CD4-positive, alpha-beta T cell (primary cell): ENCODE measurements around the gene PER3. TPM values are rescaled to one million over a fixed set of nuclear protein-coding genes. Genes with fewer than 3 reads are reported as not detected.

Experiments used
- ATAC-seq: fragments of 200-7000 bp; cut with Tn5 transposase; one replicate; pipeline ENCODE4 v1.10.0; 2022; ENCODE audit warnings: mild to moderate bottlenecking; ENCODE audit not compliant: poor library complexity
- CTCF ChIA-PET: fragments of 350-600 bp; sonication (Branson Sonifier 250); formaldehyde crosslinking; loops from one replicate; lab custom pipeline; 2021; ENCODE audit warnings: antibody characterized with exemption, inconsistent platforms; lab: Charles Lee
- POLR2A ChIA-PET: fragments of 350-600 bp; sonication (Branson Sonifier 250); formaldehyde crosslinking; loops from one replicate; lab custom pipeline; 2021; ENCODE audit warnings: antibody characterized with exemption, inconsistent platforms; lab: Charles Lee
- DNase-seq, 14 experiments: peaks; one replicate each; pipeline ENCODE4 v3.0.0-alpha.2; 2013 to 2020; ENCODE audit warnings: mixed read lengths in 2 of 14
- H3K27ac ChIP-seq, 2 donors: one replicate each; pipeline versions ENCODE4 v1.5.1 to v1.7.0; 2013; ENCODE audit warnings: low read length in 2 of 2, low read depth in 1 of 2, mild to moderate bottlenecking in 1 of 2
- H3K27me3 ChIP-seq, 2 experiments: 1 replicate in 1 of 2; 2 replicates in 1 of 2; pipeline versions ENCODE4 v1.6.1 to v1.7.0; 2013; ENCODE audit warnings: low read length in 2 of 2, control low read depth in 1 of 2, mild to moderate bottlenecking in 1 of 2, moderate library complexity in 1 of 2; ENCODE audit not compliant: insufficient read depth in 2 of 2, control insufficient read depth in 1 of 2
- H3K36me3 ChIP-seq: one replicate; pipeline ENCODE4 v1.6.1; 2013; ENCODE audit warnings: low read length, control low read depth; ENCODE audit not compliant: insufficient read depth
- H3K4me1 ChIP-seq: one replicate; pipeline ENCODE4 v1.6.1; 2013; ENCODE audit warnings: low read length, control low read depth; ENCODE audit not compliant: insufficient read depth
- H3K4me3 ChIP-seq: one replicate; pipeline ENCODE4 v1.5.1; 2013; ENCODE audit warnings: mild to moderate bottlenecking, low read length, moderate library complexity
- H3K9me3 ChIP-seq, 2 experiments: 1 replicate in 1 of 2; 2 replicates in 1 of 2; pipeline versions ENCODE4 v1.6.1 to v1.7.0; 2013; ENCODE audit warnings: low read length in 2 of 2, mild to moderate bottlenecking in 2 of 2, control low read depth in 1 of 2, moderate library complexity in 1 of 2; ENCODE audit not compliant: control insufficient read depth in 1 of 2, insufficient read depth in 1 of 2
- H3K27ac Mint-ChIP-seq: one replicate; pipeline ENCODE4 v1.8.0; 2020; ENCODE audit warnings: mixed read lengths
- H3K27me3 Mint-ChIP-seq: one replicate; pipeline ENCODE4 v1.8.0; 2021; ENCODE audit warnings: mixed read lengths
- H3K36me3 Mint-ChIP-seq: one replicate; pipeline ENCODE4 v1.8.0; 2021; ENCODE audit warnings: low read depth, mixed read lengths
- H3K4me1 Mint-ChIP-seq: one replicate; pipeline ENCODE4 v1.8.0; 2021; ENCODE audit warnings: low read depth, mixed read lengths
- H3K4me3 Mint-ChIP-seq: one replicate; pipeline ENCODE4 v1.8.0; 2020; ENCODE audit warnings: mild to moderate bottlenecking, mixed read lengths
- H3K9me3 Mint-ChIP-seq: one replicate; pipeline ENCODE4 v1.8.0; 2020; ENCODE audit warnings: mixed read lengths
- CTCF ChIP-seq: fragments of 200-600 bp; IDR thresholded peaks from one replicate; pipeline ENCODE4 v1.8.0; 2022; ENCODE audit warnings: antibody characterized with exemption, mild to moderate bottlenecking
- intact Hi-C, 2 experiments: fragments of 100-400 bp; cut with DNase I in 1 of 2; cut with micrococcal nuclease in 1 of 2; formaldehyde crosslinking; loops; one replicate each; pipeline versions ENCODE4 v1.15.1 to v1.9.0; 2023 to 2025; cut with DNase I, micrococcal nuclease
- total RNA-seq, 174 experiments: library from RNA in 2 of 174; stranded (reverse) in 2 of 174; gene quantifications; one replicate each; pipeline ENCODE4 v1.2.3 and lab custom pipeline; 2021 to 2026

The PER3 gene
- total RNA-seq, 2 experiments from 2014 or later = 10.1 to 11.4 TPM

DNA sequence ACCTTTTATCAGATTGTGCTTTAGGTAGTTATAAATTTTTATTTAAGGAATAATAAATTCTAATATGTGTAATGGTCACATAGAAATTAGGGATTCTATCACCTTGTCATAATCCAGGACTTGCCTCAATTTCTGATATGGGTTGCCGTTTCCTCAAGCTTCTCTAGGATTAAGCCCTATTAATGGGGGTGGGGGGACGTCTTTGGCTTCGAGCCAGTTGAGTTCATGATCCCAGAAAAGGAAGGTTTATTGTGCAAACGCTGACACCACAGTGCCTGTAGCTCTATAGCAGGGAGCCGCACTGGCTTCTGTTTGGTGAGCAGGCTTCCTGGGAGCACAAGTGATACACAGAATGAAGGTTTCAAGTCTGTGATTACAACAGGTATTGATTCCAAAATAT is 35.0 kb upstream of the PER3 start:
- Mint-ChIP-seq H3K27ac (no peak overlapping the region), H3K36me3 (no peaks in the 10 kb centered on the region), H3K4me1 (peaks cover 32% of the 10 kb centered on the region), H3K27me3 (peaks cover 5% of the 10 kb centered on the region), H3K9me3 (no peaks in the 10 kb centered on the region), H3K4me3 (no peak overlapping the region)
- Histone ChIP-seq H3K27me3 (no peaks in the 10 kb centered on the region), H3K36me3 (no peaks in the 10 kb centered on the region), H3K4me3 (no peak overlapping the region), H3K9me3 (no peaks in the 10 kb centered on the region), H3K27ac (no peak overlapping the region), H3K4me1 (peaks cover 22% of the 10 kb centered on the region)
- DNase-seq (no peak), ATAC-seq (no peak)
- intact Hi-C loops = no loop called here
- no peak for TF ChIP-seq CTCF
- ChIA-PET CTCF (interaction anchor here (1.0 to 2.4 kb wide), 2 partner anchors 79 to 82 kb away, joined by 4 to 8 read pairs; no protein-coding TSS in a partner anchor), POLR2A (interaction anchor here (0.8 to 1.2 kb wide), 2 partner anchors 13 to 43 kb away, joined by 3 to 5 read pairs; no protein-coding TSS in a partner anchor)

DNA sequence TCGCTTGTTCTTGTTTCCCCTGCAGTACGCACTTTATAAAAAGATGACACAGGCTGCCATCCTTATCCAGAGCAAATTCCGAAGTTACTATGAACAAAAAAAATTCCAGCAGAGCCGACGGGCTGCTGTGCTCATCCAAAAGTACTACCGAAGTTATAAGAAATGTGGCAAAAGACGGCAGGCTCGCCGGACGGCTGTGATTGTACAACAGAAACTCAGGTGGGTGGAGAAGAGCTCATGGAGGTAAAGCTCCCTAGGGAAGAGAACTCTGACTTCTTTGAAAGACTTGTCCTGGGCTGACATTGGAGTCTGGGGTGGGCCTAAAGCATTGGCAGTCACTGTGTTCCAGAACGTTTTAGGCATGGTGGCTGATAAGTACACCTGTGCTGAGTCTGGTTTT is 32.9 kb upstream of the PER3 start:
- Histone ChIP-seq H3K27me3 (no peaks in the 10 kb centered on the region), H3K9me3 (no peaks in the 10 kb centered on the region), H3K4me1 (peaks cover 22% of the 10 kb centered on the region), H3K27ac (no peak overlapping the region), H3K36me3 (no peaks in the 10 kb centered on the region), H3K4me3 (no peak overlapping the region)
- peaks cover 12% of the 10 kb centered on the region for H3K27me3 Mint-ChIP-seq
- DNase-seq (no peak), ATAC-seq (no peak)
- H3K4me3 Mint-ChIP-seq = no peak overlapping the region
- H3K4me1 Mint-ChIP-seq = peaks cover 32% of the 10 kb centered on the region
- H3K27ac Mint-ChIP-seq = peak overlapping the region; percentile 17
- ChIA-PET CTCF (interaction anchor here (1.5 to 3.9 kb wide), 2 partner anchors 9 to 82 kb away, joined by 5 to 83 read pairs; no protein-coding TSS in a partner anchor), POLR2A (interaction anchor here (0.7 to 2.9 kb wide), 4 partner anchors 17 to 83 kb away, joined by 3 to 22 read pairs (median 6); no protein-coding TSS in a partner anchor)
- intact Hi-C loops = loop anchor here in 1 of 2 experiments (5.0 kb wide), 1 partner anchor 151 kb away; no protein-coding TSS in a partner anchor
- no peaks in the 10 kb centered on the region for H3K9me3 Mint-ChIP-seq
- TF ChIP-seq CTCF = no peak
- no peaks in the 10 kb centered on the region for H3K36me3 Mint-ChIP-seq

DNA sequence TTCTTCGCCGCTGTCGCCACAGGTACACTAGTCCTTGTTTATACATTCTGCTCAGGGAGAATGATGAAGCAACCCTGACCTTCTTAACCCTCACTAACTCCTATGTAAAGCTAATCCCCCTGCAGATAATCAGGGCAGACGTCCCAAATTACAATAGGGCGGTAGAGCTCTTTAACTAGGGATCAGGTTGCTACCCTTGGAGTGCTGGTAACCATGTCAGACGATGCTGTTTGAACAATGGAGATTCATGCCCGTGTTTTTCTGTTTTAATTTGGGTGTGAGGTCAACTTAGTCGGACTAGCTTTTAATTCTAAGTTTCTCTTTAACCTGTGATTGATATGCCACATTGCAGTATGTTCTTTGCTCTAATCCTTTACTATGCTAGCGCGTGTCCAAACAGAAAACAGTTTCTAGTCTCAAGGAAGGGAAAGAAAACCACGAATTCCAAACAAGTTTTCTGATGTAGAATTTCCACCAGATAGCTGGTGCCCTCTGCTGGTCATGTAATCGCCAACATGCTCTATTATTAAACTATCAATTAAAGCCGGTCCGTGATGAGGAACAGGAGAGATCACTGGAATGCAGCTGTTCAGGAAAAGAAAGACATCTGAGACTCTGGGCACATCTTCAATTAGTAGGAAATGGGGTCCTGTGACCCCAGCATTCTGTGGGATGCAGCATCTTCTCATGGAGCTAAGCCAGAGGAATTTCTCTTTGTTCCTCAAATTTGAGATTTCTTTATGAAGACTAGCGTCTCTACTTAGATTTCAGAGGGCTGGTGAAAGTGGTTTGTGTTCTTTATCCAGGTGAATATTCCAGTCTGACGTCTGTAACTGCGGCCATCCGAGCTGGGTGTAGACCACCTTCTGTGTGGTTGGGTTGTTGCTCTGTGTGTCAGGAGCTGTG is 31.3 kb upstream of the PER3 start:
- Mint-ChIP-seq H3K27me3 (peaks cover 12% of the 10 kb centered on the region), H3K27ac (no peak overlapping the region), H3K36me3 (no peaks in the 10 kb centered on the region), H3K4me3 (peak overlapping the region; percentile 71), H3K9me3 (no peaks in the 10 kb centered on the region), H3K4me1 (peaks cover 32% of the 10 kb centered on the region)
- H3K36me3 ChIP-seq = no peaks in the 10 kb centered on the region
- H3K4me1 ChIP-seq = peaks cover 20% of the 10 kb centered on the region
- H3K4me3 ChIP-seq = no peak overlapping the region
- no peaks in the 10 kb centered on the region for H3K27me3 ChIP-seq
- CTCF ChIA-PET = interaction anchor here (0.9 to 3.9 kb wide), 13 partner anchors 9 to 88 kb away, joined by 3 to 83 read pairs (median 3); no protein-coding TSS in a partner anchor
- peak; percentile 17 to 77 (median 39) for DNase-seq
- peak; percentile 61 for ATAC-seq
- no peaks in the 10 kb centered on the region for H3K9me3 ChIP-seq
- intact Hi-C loops = loop anchor here (1.0 to 5.0 kb wide), 2 partner anchors 85 to 150 kb away; no protein-coding TSS in a partner anchor
- H3K27ac ChIP-seq = no peak overlapping the region
- POLR2A ChIA-PET = interaction anchor here (0.7 to 2.9 kb wide), 6 partner anchors 8 to 84 kb away, joined by 3 to 22 read pairs (median 5); no protein-coding TSS in a partner anchor
- TF ChIP-seq CTCF = peak; percentile 90
